Nephron progenitor cell (in vitro differentiated cells): Measurements from ENCODE around the gene UQCC2.

ENCODE experiments used
- DNase-seq: peaks from one replicate; pipeline ENCODE4 v3.0.0; 2021
- H3K27ac Mint-ChIP-seq: 2 replicates; pipeline ENCODE4 v1.8.0; 2021; ENCODE audit warnings: mild to moderate bottlenecking, moderate library complexity, mixed read lengths
- H3K27me3 Mint-ChIP-seq: 2 replicates; pipeline ENCODE4 v1.8.0; 2021; ENCODE audit warnings: mild to moderate bottlenecking, low read depth, mixed read lengths; ENCODE audit not compliant: poor library complexity
- H3K36me3 Mint-ChIP-seq: 2 replicates; pipeline ENCODE4 v1.8.0; 2021; ENCODE audit warnings: low read depth, mixed read lengths
- H3K4me1 Mint-ChIP-seq: 2 replicates; pipeline ENCODE4 v1.8.0; 2021; ENCODE audit warnings: mixed read lengths
- H3K4me3 Mint-ChIP-seq: 2 replicates; pipeline ENCODE4 v1.8.0; 2021; ENCODE audit warnings: mild to moderate bottlenecking, moderate library complexity, mixed read lengths
- H3K9me3 Mint-ChIP-seq: 2 replicates; pipeline ENCODE4 v1.8.0; 2021; ENCODE audit warnings: mild to moderate bottlenecking, moderate library complexity, mixed read lengths
- CTCF ChIP-seq: fragments of 200-600 bp; sonication (generic); IDR thresholded peaks from 2 replicates; pipeline ENCODE4 v1.5.0; 2021; ENCODE audit warnings: antibody characterized with exemption

Gene UQCC2

GRCh38 chr6:33696548-33697518, 14.7 kb downstream of the UQCC2 start:
- peaks cover 62% of the 10 kb centered on the region for H3K4me1 Mint-ChIP-seq
- no peak overlapping the region for H3K27ac Mint-ChIP-seq
- TF ChIP-seq CTCF: no peak
- no peak overlapping the region for H3K4me3 Mint-ChIP-seq
- peaks cover 3% of the 10 kb centered on the region for H3K27me3 Mint-ChIP-seq
- H3K9me3 Mint-ChIP-seq: no peaks in the 10 kb centered on the region
- no peak for DNase-seq
- H3K36me3 Mint-ChIP-seq: no peaks in the 10 kb centered on the region

GRCh38 chr6:33696076-33696475, 15.4 kb downstream of the UQCC2 start:
- Mint-ChIP-seq H3K4me1 (peaks cover 58% of the 10 kb centered on the region), H3K27me3 (no peaks in the 10 kb centered on the region), H3K4me3 (no peak overlapping the region), H3K36me3 (peaks cover under 1% of the 10 kb centered on the region), H3K9me3 (no peaks in the 10 kb centered on the region), H3K27ac (no peak overlapping the region)
- TF ChIP-seq CTCF: no peak
- no peak for DNase-seq

GRCh38 chr6:33695451-33695887, 16.0 kb downstream of the UQCC2 start:
- peaks cover 57% of the 10 kb centered on the region for H3K4me1 Mint-ChIP-seq
- peaks cover 2% of the 10 kb centered on the region for H3K27me3 Mint-ChIP-seq
- H3K36me3 Mint-ChIP-seq: peaks cover 5% of the 10 kb centered on the region
- DNase-seq: no peak
- no peak for TF ChIP-seq CTCF
- H3K4me3 Mint-ChIP-seq: no peak overlapping the region
- no peaks in the 10 kb centered on the region for H3K9me3 Mint-ChIP-seq
- no peak overlapping the region for H3K27ac Mint-ChIP-seq

- TF ChIP-seq CTCF: no peak
- Mint-ChIP-seq H3K27ac (no peak overlapping the region), H3K9me3 (no peaks in the 10 kb centered on the region), H3K27me3 (peaks cover 2% of the 10 kb centered on the region), H3K4me1 (peaks cover 53% of the 10 kb centered on the region), H3K36me3 (peaks cover 5% of the 10 kb centered on the region), H3K4me3 (no peak overlapping the region)
- DNase-seq: no peak
Observed at GRCh38 chr6:33694977-33695376, 16.5 kb downstream of the UQCC2 start.

GRCh38 chr6:33694401-33694931, 17.0 kb downstream of the UQCC2 start:
- Mint-ChIP-seq H3K9me3 (no peaks in the 10 kb centered on the region), H3K27ac (peak overlapping the region; percentile 79), H3K36me3 (peaks cover 5% of the 10 kb centered on the region), H3K4me1 (peaks cover 53% of the 10 kb centered on the region), H3K4me3 (peak overlapping the region; percentile 51), H3K27me3 (peaks cover 2% of the 10 kb centered on the region)
- DNase-seq: no peak
- no peak for TF ChIP-seq CTCF
